HG03066 (cell line): ENCODE data around the gene ZDHHC11B.
"Not testable (repeated sequence)": the region's sequence is repeated elsewhere in the genome, so short reads cannot be mapped to it uniquely, and the experiment has no call there.

Experiments used
- ATAC-seq: cut with Tn5 transposase; IDR thresholded peaks from one replicate; pipeline ENCODE4 v1.9.1; 2021; ENCODE audit warnings: low read depth; ENCODE audit not compliant: unreplicated experiment

Gene ZDHHC11B

GRCh38 chr5:688348-689010 is 96.0 kb downstream of the ZDHHC11B start:
- not testable (repeated sequence) for ATAC-seq

GRCh38 chr5:686936-687335 is 97.6 kb downstream of the ZDHHC11B start:
- ATAC-seq = not testable (repeated sequence)

DNA sequence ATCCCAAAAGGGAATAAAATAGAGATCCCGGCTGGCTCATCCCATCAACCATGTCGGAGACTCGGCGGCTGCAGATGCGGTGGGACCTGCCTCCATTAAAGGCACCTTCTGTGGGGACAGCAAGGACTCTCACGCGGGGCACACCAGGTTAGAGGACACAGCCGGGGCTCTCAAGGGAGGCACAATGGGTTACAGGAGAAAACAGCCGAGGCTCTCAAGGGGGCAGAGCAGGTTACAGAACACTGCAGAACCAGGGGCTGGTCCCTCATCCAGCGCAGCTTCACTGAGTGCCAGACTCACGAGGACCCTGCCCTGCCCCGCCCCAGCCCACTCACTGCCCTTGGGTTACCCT is 98.4 kb downstream of the ZDHHC11B start:
- not testable (repeated sequence) for ATAC-seq

DNA sequence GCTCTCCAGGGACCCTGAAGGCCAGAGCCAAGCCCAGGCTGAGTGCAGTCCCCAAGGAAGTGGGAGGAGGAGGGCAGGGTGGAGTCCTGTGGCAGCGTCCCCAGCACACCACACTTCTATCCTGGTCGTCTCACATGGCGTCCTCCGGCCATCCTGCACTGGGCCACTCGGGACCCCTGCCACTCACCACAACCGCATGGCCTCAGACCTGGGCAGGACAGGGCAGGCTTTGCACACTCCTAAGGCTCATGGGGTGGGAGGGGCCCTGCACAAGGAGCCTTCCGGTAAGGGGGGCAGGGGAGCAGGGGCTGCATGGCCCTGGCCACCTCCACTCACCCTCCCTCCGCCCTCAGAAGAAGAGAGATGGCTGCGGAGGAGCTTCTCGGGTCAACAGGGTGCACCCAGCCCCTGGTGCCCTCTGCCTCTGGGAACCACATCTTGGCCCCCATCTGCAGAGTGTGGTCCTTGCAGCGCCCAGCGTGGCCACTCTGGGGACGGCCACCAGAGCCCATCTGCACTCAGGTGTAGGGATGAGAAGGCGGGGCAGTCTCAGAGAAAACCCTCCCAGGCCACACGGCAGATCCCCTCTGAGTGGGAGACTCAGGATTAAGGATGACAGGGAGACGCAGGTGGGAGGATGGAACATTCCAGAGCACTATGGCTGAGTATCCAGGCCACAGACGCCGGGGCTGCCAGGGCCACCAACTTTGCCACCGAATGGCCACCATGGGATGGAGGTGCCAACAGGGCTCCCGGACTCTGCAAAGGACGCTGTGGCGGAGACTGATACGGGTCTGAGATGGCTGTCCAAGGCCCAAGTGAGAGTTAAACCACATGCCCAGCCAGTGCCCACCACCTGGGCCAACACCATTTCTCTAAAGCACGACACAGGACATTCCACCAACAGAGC is 99.0 kb downstream of the ZDHHC11B start:
- ATAC-seq = no peak

GRCh38 chr5:684751-685216 is 99.7 kb downstream of the ZDHHC11B start:
- ATAC-seq = no peak

- no peak for ATAC-seq
Measured at GRCh38 chr5:683551-684481, 100.7 kb downstream of the ZDHHC11B start.

DNA sequence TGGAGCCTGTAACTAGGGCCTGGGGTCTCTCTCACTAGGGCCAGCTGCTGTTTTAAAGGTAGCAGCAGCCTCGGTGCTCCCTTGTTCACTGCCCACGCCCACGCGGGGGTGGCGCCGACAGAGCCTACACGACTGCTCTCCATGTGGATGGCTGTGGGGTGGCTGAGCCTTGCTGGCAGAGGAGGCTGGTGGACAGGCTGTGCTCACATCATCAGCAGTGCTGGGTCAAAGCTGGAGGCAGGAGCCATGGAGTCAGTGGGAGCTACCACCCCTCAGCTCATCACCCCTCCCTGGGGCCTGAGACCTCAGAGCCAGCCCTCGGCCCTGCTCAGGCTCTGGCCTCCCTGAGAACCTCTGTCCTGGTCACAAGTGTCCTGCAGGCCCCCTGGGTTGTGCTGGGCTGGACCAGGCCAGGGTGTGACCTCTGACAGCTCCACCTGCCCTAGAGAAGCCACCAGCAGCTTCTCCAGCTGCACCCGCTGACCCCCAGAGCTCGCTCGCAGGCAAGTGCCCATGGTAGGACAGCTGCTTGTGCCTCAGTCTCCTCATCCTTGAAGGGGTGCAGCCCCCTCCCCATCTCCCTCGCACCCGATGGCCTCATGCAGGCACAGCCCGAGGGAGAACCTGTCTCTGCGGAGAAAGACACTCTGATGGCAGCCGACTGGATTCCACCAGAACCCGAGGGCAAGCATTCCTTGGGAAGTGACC is 101.7 kb downstream of the ZDHHC11B start:
- not testable (repeated sequence) for ATAC-seq

- not testable (repeated sequence) for ATAC-seq
Measured at GRCh38 chr5:682216-682615, 102.3 kb downstream of the ZDHHC11B start.

GRCh38 chr5:681317-682191 is 103.0 kb downstream of the ZDHHC11B start:
- not testable (repeated sequence) for ATAC-seq

- ATAC-seq = not testable (repeated sequence)
Measured at GRCh38 chr5:680836-681235, 103.7 kb downstream of the ZDHHC11B start.

DNA sequence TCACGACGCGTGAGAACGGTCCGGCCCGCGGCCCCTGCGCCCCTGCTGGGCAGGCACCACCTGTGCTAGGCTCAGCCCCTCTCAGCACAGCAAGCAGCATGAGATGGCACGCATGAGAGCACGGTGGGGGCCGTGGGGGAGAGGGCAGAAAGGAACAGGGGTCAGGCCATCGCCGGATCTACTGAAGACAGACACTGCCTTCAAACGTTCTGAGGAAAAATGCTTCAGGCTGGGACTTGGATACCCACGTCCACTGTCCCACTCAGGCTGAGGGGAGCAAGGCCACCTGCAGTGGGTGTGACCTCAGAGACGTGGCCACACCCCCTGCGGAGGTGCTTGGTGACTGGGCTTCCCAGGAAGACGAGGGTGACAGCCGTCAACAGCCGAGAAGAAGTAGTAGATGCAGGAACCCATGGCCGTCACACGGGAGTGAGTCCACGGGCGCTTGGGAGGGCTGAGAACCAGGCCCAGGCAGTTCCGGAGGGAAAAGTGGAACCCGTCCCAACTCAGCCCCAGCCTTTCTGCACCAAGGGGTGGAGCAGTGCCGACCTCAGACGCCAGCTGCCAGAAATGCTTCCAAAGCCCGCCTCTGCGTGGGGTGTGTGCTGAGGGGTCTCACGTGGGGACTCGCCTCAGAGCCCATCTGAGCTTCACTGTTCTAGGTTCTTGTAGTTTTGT is 104.3 kb downstream of the ZDHHC11B start:
- ATAC-seq = not testable (repeated sequence)

DNA sequence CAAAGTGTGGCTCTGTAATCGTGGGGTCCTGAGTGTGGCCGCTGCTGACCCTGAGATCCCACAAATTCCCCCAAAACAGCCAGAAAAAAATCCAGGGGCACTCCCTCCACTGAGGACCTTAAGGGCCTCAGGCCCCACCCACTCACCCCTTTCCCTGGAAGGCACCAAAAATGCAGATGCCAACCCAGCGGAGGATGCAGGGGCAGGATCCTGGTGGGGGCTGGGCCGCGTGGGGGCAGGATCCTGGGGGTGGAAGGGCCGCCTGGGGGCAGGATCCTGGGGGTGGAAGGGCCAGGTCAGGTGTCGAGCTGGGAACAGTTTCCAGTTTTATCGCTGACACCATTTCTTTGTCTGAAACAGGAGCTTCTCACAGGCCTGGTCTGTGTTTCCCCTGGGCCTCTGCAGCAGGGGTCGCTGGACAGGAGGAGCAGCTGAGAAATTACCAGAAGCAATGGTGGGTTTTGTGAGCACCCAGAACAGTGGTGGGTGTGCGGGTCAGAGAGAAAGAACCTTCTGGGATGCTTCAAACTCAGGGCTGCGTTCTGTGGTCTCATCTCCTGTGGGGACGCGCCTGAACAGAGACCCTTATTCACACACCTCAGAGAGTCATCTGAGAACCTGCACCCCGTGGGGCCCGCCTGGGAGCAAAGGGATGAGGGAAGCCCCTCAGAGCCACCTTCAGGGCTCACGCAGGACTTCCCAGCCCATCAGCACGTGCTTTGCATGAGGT is 105.2 kb downstream of the ZDHHC11B start:
- not testable (repeated sequence) for ATAC-seq

GRCh38 chr5:678521-678920 is 106.0 kb downstream of the ZDHHC11B start:
- ATAC-seq = not testable (repeated sequence)

DNA sequence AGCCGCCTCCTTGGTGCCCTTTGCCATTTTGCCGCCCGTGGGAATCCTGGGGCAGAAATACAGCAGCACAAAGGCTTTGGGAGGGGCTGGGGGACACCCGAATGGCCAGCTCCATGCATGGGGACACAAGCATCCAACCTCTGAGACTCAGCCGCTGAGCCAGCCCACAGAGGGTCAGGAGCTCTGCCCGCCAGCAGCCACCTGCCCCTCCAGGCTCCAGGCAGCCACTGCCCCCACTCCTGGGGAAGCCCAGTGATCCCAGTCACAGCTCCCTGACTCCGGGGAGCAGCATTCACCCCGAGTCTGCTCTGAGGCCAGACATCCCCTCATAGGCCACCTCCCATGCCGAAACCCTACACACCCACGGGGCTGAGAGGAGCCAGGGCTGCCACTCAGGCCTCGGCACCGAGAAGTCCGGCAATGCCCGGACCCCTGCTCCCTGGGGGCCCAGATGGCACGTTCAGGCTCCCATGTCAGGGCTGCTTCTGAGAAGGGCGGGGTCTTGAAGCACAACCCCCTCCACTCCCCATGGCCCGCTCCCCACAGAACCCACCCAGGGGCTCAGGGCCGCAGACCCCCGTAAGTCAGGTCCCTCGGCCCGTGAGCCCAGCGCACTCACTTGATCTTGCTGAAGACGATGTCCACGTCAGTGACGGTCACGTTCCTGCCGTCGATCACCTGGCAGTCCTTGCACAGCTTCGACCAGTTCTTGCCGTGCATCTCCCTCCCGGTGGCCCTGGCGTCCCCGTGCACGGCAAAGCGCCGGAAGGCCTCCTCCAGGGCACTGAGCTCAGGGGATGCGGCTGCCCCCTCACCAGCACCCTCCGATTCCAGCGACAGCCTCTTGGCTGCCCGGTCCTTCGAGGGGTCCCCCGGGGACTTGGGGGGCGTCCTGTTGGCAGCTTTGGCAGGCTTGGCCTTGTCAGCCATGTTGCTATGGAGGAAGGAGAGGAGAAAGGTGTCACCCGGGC is 107.1 kb downstream of the ZDHHC11B start:
- ATAC-seq = no peak

DNA sequence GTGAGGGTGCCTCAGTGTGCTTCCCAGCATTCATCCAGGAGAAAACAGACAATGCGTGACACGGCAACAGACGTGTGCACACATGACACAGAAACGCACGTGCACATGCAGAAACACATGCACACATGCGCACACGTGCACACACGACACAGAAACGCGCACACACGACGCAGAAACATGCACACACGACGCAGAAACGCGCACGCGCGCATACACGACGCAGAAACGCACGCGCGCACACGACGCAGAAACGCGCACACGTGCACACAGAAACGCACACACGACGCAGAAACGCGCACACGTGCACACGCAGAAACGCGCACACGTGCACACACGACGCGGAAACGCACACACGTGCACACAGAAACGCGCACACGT is 107.8 kb downstream of the ZDHHC11B start:
- no peak for ATAC-seq

DNA sequence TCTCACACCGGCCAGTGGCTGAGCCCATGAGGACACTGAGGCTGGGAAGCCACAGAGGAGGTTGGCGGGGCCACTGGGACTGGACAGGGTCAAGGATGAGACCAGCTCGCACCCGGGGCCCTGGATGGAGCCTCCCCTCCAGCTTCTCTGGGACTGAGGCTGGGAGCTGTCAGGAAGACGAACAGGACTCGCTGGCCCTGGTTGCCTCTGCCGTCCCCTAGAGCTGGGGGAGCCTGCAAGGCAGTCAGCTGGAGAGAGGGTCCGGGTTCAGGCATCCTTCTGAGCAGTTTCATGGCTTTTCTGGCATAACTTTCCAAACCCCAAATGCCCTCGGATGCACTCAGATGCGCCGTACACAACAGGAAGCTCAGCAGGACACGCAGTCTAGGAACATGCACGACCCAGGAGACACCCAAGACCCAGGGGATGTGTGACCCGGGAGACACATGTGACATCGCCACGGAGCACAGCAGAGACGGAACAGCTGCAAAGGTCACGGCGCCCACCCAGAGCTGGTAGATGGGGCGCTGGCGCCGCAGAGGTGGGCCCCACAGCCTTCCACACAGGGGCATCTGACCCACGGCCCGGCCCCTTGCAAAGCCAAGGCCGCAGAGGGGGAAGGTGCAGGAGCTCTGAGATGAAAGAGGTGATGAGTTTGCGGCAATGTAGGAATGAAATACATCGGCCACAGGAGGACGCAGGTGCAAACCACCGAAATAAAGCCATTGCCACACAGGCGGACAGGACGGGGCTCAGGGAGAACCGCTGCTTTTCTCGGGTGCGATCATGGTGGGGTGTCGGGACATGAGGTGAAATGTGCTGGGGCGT is 108.4 kb downstream of the ZDHHC11B start:
- no peak for ATAC-seq
